Astrocyte (in vitro differentiated cells and primary cell): ENCODE results near the gene GH2.

Source experiments
- CTCF ChIP-seq: IDR thresholded peaks from 2 replicates; pipeline ENCODE4 v1.5.1; 2011; ENCODE audit warnings: low read depth, mild to moderate bottlenecking, inconsistent platforms, low read length, moderate library complexity; ENCODE audit not compliant: insufficient read depth
- EZH2 ChIP-seq: IDR thresholded peaks from 2 replicates; pipeline ENCODE4 v1.6.1; 2012; ENCODE audit warnings: mild to moderate bottlenecking, low read length, inconsistent platforms; ENCODE audit not compliant: insufficient read depth

GRCh38 chr17:63835167-63835720, 46.5 kb downstream of the GH2 start:
- TF ChIP-seq CTCF (no peak), EZH2 (no peak)
